Embryonic facial prominence (tissue), 1 donor: ENCODE data around the gene CDR2L.
"Not testable (repeated sequence)": the region's sequence is repeated elsewhere in the genome, so short reads cannot be mapped to it uniquely, and the experiment has no call there.

Source experiments
- DNase-seq: peaks from one replicate; pipeline ENCODE4 v3.0.0-alpha.2; 2016; ENCODE audit errors: extremely low spot score

Gene CDR2L

DNA sequence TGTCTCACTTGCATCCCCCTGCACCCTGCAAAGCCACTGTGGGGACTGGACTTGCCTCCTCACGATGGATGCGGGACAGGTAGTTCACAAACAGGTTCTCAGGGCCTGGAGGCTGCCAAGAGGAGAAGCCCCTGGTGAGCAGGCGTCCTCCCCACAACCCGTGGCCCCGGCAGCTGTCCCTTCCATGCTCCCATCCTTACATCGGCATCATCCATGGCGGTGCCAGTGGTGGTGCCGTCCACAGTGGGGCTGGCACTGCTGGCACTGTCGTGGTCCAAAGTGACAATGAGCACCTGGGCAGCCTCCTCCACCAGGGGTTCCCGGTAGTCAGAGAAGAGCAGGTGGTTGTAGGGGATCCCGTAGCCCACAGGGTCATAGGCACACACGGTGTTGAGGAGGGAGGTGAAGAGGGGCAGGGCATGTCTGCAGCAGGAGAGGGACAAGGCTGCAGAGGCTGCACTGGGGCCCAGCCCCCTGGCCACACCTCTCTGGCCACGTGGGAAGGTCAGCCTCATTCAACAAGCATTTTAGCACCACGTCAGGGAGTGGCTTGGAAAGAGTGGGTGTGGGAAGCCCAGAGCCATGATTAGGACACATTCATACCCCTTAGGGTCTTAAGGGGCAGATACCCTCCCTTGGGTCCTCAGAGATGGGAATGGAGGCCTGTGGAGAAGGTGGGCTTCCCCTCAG, 27.5 kb upstream of the CDR2L start:
- DNase-seq, result no peak

DNA sequence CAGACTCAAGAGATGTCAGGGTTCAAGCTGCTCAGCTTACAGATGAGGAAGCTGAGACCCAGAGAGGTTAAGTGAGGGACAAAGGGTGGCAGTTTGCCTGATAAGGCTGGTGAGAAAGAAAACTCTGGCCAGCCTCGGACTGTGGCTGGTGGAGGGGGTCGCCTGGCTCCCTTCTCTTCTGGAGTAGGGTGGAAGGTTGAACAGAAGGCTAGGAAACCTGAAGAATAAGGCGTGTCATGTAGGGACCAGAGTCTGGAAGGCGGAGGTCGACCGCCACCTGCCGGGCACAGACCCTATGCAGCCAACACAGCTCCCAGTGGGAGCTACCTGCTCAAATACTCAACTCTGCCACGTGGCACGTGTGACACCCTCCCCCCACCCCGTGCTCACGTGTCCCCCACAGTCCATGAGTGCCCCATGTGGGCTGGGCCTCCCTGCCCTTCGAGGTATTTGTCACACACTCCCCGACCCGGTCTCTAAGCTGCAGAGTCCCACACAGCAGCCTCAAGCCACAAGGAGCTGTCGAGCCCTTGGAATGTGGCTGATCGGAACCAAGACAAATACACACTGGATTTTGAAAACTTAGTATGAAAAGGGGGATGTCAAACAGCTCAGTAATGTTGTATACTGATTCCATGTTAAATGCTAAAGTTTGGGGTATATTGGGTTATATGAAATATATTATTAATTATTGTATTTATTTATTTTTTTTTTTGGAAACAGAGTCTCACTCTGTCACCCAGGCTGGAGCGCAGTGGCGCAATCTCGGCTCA, 26.7 kb upstream of the CDR2L start:
- no peak for DNase-seq

DNA sequence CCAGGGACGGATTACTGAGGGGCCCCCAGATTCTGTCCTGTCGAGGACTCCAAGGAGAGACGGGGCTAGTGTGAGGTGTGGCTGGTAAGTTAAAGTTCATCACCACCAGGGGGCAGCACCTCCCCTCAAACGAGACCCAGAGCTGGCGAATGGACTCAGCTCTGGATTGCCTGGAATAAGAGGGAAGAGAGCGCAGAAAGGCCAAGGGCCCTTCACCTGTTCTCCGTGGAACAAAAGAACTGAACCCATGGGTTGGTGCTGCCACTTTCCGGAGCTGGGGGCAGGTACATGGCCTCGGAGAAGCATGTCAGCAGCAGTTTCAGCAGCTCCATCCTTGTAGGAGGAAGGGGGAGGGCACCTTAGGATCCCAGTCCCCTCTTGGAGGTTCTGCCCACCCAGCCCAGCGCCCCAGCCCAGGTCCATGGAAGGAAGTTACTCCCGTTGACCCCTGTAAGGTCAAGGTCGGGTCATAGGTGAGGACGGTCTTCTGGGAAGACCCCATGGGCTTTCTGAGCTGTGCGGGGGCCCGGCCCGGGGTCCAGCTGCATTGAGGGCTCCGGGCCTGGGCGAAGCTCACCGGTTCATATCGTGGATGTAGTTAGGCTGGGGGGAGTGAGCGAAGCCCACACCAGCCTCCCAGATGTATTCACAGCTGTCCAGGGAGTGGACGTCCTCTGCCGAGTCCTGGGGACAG, 25.6 kb upstream of the CDR2L start:
- DNase-seq, result peak; percentile 46

DNA sequence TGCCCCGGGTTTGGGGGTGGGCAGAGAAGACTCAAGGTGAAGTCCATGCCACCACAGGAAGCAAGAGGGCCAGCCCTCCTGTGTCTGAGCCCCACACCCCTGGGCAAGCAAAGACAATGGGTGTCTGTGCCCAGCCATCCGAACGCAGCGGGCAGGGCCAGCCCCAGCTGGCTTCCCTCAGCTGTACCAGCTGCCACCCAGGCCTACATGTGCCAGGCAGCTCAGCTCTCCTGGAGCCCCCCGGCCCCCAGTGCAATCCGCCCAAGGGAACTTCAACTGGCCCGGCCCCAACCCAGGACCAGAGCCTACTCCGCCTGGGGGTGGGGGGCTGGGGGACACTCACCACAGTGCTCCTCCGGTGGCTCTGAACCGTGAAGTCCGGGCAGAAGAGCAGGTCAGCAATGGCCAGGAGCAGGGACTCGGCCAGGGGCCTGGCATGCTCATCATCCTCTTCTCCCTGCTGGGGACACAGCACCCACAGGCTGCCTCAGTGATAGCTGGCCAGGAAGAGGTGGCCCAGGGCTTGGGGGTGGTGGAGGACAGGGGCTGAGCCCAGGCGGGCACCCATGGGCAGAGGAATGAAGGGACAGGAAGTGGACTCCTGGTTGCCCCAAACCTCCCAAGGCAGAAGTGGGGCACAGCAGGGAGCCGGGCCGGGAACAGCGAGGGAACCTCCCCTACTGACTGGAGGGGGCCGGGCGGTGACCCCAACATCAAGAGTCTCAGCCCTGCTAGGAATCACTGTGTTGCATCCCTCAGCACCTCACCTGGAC, 24.6 kb upstream of the CDR2L start:
- DNase-seq, result no peak

- DNase-seq, result no peak
These were observed 23.8 kb upstream of the CDR2L start for GRCh38 chr17:74963656-74964055.

GRCh38 chr17:74964246-74964761, 23.1 kb upstream of the CDR2L start:
- no peak for DNase-seq

GRCh38 chr17:74964988-74965622, 22.3 kb upstream of the CDR2L start:
- no peak for DNase-seq

DNA sequence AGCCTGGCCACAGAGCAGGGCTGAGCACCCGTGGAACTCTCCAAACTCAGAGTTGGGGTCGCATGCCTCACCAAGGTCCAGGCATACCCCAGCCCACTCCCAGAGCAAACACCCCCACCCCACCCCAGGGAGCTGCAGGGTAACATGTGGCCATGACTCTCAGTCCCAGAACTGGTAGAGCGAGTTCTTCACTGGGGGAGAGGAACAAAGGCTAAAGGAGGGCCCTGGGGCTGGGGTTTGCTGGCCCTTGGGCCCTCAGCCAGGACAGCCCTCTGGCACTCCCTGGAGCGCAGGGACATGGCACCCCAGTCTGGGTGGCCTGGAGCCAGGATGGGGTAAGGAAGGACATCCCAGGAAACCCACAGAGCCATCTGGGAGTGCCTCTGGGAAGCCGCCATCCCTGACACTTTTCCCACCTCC, 19.1 kb upstream of the CDR2L start:
- no peak for DNase-seq

DNA sequence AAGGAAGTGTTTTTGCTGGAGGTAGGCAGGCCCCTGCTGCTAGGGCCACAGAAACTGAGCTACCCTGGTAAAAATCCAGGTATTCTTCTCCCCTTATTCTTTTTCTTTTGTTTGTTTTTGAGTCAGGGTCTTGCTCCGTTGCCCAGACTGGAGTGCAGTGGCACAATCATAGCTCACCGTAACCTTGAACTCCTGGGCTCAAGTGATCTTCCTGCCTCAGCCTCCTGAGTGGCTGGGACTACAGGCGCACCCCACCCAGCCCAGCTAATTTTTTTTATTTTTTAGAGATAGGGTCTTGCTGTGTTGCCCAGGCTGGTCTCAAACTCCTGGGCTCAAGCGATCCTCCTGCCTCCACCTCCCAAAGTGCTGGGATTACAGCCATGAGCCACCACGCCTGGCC, 17.9 kb upstream of the CDR2L start:
- DNase-seq, result not testable (repeated sequence)

GRCh38 chr17:74970395-74970794, 17.0 kb upstream of the CDR2L start:
- no peak for DNase-seq

GRCh38 chr17:74971069-74971841, 16.2 kb upstream of the CDR2L start:
- no peak for DNase-seq

DNA sequence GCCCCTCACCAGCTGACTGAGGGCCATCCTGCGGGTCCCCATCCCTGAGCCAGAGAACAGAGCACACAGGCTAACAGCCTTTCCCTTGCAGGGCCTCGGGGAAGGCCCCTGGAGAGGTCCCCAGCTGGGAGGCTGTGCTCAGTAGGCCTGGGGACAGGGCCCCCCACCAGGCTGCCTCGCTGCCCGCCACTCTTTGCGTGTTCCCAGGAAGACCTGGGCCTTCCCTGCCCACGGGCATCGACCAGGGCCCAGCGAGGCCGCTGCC, 15.7 kb upstream of the CDR2L start:
- DNase-seq, result no peak

- no peak for DNase-seq
These were observed 15.1 kb upstream of the CDR2L start, which contains the start of gene HID1 for GRCh38 chr17:74972107-74972972. Gene HID1 (minus strand): TSS chr17:74972759. CDS start chr17:74972656, 103 bp downstream.

DNA sequence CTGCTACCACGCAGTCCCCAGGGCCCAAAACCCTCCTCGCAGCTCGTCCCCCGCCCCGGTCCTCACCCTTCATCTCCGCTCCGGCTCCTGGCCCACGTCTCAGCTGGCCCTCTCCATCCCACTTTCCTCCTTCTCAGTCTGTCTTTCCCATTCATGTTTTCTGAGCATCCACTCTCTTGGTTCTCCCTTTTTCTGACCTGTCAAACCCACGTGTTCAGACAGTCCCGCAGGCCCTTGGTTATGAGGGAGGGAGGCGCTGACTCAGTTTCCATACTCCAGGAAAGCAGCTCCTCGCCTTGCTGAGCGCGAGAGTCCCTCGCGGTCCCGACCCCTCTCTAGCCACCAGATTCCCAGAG, 14.5 kb upstream of the CDR2L start:
- DNase-seq, result no peak

DNA sequence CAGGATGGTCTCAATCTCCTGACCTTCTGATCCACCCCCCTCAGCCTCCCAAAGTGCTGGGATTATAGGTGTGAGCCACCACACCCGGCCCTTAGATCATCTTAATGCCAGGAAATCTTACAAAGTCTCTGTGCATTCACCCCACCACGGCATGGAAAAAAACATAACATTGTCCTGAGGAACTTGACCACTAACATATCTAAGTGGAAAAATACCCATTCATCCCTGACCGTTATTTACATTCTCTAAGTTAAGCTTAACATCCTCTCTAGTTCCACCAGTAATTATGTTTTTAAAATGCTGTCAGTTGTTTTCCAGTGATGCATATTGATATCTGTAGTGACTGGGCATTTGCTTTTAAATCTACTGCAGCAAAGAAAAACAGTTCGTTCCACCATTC, 11.5 kb upstream of the CDR2L start:
- DNase-seq, result no peak

- no peak for DNase-seq
These were observed 9.6 kb upstream of the CDR2L start for GRCh38 chr17:74977802-74978201.

DNA sequence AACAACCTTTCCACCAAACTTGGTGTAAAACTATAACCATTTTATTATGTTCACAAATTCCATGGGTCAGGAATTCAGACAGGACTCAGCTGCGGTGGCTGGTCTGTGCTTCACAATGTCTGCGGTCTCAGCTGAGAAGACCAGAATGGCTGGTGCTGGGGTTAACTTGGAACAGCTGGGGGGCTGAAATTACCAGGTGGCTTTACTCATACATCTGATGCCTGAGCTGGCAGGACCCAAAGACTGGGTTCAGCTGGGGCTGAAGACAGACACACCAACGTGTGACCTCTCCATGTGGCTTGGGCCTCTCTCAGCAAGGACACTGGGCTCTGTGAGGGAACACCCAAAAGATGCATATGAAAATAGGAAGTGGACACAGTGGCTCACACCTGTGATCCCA, 9.2 kb upstream of the CDR2L start:
- DNase-seq, result no peak

- DNase-seq, result no peak
These were observed 7.9 kb upstream of the CDR2L start for GRCh38 chr17:74979408-74980146.

DNA sequence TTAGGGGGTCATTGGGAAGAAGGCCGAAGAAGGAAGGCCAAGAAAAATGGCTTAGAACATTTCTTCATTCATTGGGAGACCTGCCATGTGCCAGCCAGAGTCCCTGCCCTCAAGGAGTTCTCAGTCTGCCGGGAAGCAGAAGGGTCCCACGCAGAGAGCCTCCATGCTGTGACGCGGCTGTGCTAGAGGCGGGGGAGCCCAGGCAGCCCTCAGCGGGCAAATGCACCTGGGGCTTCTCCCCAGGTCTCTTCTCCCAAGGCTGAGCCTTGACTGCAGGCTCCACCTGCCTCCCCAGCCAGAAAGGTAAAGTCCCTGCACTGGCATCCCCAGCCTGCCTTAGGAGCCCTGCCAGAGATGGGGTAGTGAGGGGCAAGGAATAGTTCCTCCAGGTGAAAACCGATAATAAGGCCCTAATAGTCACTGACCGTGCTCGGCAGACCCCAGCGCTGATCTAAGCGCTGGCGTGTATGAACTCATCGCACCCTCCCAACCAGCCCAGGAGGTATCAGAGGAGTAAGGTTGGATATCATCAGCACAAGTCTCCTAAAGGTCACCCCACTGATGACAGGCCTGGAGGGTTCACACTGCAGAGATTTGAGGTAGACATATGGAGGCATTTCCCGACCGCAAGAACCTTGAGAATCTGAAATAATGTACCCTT, 6.0 kb upstream of the CDR2L start:
- no peak for DNase-seq
